ENCODE measurements around the gene ERAP2. TPM values are rescaled to one million over a fixed set of nuclear protein-coding genes. Genes with fewer than 3 reads are reported as not detected.

Gene ERAP2, protein sequence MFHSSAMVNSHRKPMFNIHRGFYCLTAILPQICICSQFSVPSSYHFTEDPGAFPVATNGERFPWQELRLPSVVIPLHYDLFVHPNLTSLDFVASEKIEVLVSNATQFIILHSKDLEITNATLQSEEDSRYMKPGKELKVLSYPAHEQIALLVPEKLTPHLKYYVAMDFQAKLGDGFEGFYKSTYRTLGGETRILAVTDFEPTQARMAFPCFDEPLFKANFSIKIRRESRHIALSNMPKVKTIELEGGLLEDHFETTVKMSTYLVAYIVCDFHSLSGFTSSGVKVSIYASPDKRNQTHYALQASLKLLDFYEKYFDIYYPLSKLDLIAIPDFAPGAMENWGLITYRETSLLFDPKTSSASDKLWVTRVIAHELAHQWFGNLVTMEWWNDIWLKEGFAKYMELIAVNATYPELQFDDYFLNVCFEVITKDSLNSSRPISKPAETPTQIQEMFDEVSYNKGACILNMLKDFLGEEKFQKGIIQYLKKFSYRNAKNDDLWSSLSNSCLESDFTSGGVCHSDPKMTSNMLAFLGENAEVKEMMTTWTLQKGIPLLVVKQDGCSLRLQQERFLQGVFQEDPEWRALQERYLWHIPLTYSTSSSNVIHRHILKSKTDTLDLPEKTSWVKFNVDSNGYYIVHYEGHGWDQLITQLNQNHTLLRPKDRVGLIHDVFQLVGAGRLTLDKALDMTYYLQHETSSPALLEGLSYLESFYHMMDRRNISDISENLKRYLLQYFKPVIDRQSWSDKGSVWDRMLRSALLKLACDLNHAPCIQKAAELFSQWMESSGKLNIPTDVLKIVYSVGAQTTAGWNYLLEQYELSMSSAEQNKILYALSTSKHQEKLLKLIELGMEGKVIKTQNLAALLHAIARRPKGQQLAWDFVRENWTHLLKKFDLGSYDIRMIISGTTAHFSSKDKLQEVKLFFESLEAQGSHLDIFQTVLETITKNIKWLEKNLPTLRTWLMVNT
- 2.0 and 8.0 TPM in 2 replicates for total RNA-seq

DNA sequence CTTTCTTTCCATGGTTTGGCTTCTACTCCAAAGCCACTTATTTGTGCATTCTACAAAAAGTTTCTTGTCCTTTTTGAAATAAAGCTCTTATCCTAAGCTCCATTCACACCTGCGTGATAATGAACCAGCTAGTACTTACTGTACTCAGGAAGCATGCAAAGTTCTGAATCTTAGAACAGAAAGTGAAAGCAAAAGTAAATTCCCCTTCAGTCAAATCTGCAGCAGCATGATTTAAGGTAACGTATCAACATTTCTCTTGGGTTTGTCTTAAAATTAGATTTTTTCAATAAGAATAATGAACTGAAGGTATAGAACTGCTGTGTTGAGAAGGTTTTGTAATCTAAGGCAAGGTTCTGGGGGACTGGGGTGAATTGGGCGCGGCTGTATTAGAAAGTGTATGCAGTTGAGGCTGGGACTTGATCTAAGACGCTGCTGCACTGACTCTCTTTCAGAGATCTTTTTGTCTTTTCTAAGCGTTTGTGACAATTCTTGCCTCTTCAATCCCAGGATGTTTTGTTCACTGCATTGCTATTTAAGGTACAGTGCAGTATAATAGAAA lies at the start of gene ERAP2:
ERAP2 (plus strand) TSS at position 209 of the 559 bp plus-strand sequence. CDS start 3,186 bp downstream, outside the sequence.

DNA sequence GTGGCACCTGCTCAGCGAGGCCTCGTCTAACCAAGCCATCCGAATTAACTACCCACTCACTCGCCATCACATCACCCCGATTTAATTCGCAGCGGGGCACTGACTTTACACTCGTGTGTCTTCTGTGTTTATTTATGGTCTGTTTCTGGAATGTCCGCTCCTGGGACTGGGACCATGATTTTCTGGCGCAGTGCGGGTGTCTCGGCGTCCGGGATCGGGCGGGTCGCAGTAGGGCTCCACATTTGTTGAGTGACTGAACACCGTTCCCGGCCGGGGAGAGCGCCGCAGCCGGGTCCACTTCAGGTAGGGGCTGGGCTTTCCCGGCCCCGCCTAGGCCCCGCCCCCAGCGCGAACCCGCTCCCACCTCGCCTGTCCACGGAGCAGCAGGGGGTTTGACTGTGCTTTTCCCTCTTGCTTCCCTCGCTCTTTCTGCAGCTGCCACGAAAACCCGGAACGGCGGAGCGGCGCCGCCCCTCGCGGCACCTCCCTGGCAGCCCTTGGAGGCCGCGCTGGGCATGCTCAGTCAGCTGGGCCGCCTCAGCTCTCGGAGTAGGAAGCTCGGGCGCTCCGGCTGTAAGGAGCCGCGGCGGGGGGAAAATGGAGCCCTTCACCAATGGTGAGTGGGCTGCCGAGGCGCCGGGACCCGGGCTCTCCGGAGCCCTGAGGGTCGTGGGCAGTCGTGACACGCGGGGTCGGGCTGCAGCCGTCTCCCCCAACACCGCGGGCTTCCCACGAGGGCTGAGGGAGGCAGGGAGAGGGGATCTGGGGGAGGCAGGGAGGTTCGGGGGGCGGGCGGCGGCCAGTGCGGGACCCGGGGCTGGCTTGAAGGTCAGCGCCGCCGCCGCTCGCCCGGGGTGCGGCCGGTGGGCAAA lies 59.5 kb downstream of the ERAP2 start, which contains the start of gene LNPEP:
LNPEP (plus strand) TSS at position 522 of the 872 bp plus-strand sequence; CDS start at position 598, 76 bp downstream.

Other genes with a start within 250 kb of the ERAP2 start
- 127 and 172 TPM in 2 replicates for gene CAST, start 214.1 kb upstream of the ERAP2 start, total RNA-seq
- gene ERAP1, start 68.6 kb upstream of the ERAP2 start, total RNA-seq = 24.1 and 36.9 TPM in 2 replicates
- gene LNPEP, start 59.6 kb downstream of the ERAP2 start, total RNA-seq = 10.7 and 12.6 TPM in 2 replicates

Measured in myometrial cell (primary cell).